H1 (cell line): ENCODE results near the gene KRTAP5-8. TPM values are rescaled to one million over a fixed set of nuclear protein-coding genes. Genes with fewer than 3 reads are reported as not detected.

Experiments
- CTCF ChIA-PET: fragments of 300-600 bp; sonication (Branson Sonifier 250); formaldehyde crosslinking; loops from one replicate; lab custom pipeline; 2021; ENCODE audit not compliant: partially characterized antibody; lab: Charles Lee
- POLR2A ChIA-PET: fragments of 300-600 bp; sonication (Branson Sonifier 250); formaldehyde crosslinking; loops from one replicate; lab custom pipeline; 2021; ENCODE audit warnings: inconsistent platforms; ENCODE audit not compliant: partially characterized antibody; lab: Charles Lee
- DNase-seq, 2 experiments: peaks; one replicate each; pipeline versions ENCODE4 v3.0.0 to v3.0.0-alpha.2; 2010 to 2022; ENCODE audit warnings: low spot score in 2 of 2, low read depth in 1 of 2, mixed read lengths in 1 of 2
- FAIRE-seq: peaks from 2 replicates; lab custom pipeline; 2011; peaks lifted over from hg19 to GRCh38; lab: Jason Lieb, UNC
- H2AFZ ChIP-seq: 2 replicates; pipeline ENCODE4 v1.8.1; 2012; ENCODE audit warnings: low read length, inconsistent platforms
- H2AK5ac ChIP-seq: 2 replicates; pipeline ENCODE4 v1.6.1; 2013; ENCODE audit warnings: low read depth, low read length
- H2BK120ac ChIP-seq: replicated peaks from 2 replicates; pipeline ENCODE3; 2013; ENCODE audit warnings: low read depth, low read length, inconsistent platforms
- H2BK12ac ChIP-seq: 2 replicates; pipeline ENCODE4 v1.6.1; 2013; ENCODE audit warnings: low read depth, low read length
- H2BK15ac ChIP-seq: 2 replicates; pipeline ENCODE4 v1.6.1; 2013; ENCODE audit warnings: low read length
- H2BK20ac ChIP-seq: 2 replicates; pipeline ENCODE4 v1.6.1; 2013; ENCODE audit warnings: low read length
- H2BK5ac ChIP-seq: 2 replicates; pipeline ENCODE4 v1.6.1; 2013; ENCODE audit warnings: low read depth, low read length
- H3K14ac ChIP-seq: 2 replicates; pipeline ENCODE4 v1.6.1; 2013; ENCODE audit warnings: inconsistent platforms; ENCODE audit not compliant: insufficient read length
- H3K18ac ChIP-seq: 2 replicates; pipeline ENCODE4 v1.6.1; 2013; ENCODE audit warnings: low read length; ENCODE audit errors: extremely low read depth
- H3K23ac ChIP-seq: 2 replicates; pipeline ENCODE4 v1.6.1; 2013; ENCODE audit warnings: inconsistent platforms; ENCODE audit not compliant: insufficient read length
- H3K23me2 ChIP-seq: 2 replicates; pipeline ENCODE4 v1.6.1; 2013; ENCODE audit warnings: low read depth, low read length
- H3K27ac ChIP-seq: 2 replicates; pipeline ENCODE4 v1.6.1; 2011; ENCODE audit warnings: low read depth, low read length, inconsistent platforms
- H3K27me3 ChIP-seq, 4 experiments: replicated peaks in 1 of 4; 1 replicate in 1 of 4; 2 replicates in 3 of 4; pipeline versions ENCODE4 v1.6.1 to v1.8.1; 2011 to 2013; ENCODE audit warnings: low read length in 3 of 4, mild to moderate bottlenecking in 3 of 4, inconsistent platforms in 2 of 4, mixed read lengths in 2 of 4, moderate library complexity in 1 of 4; ENCODE audit not compliant: control insufficient read depth in 3 of 4, insufficient read depth in 3 of 4; ENCODE audit errors: extremely low read depth in 1 of 4
- H3K36me3 ChIP-seq, 4 experiments: 2 replicates each; pipeline versions ENCODE4 v1.6.1 to v1.8.1; 2011 to 2013; ENCODE audit warnings: mild to moderate bottlenecking in 4 of 4, low read length in 3 of 4, moderate library complexity in 2 of 4, control low read depth in 1 of 4, inconsistent platforms in 1 of 4; ENCODE audit not compliant: insufficient read depth in 4 of 4, control insufficient read depth in 2 of 4
- H3K4ac ChIP-seq: replicated peaks from 2 replicates; pipeline ENCODE3; 2013; ENCODE audit warnings: low read length, low read depth, mixed read lengths, inconsistent platforms; ENCODE audit not compliant: insufficient read length
- H3K4me1 ChIP-seq, 4 experiments: replicated peaks in 1 of 4; 1 replicate in 1 of 4; 2 replicates in 3 of 4; pipeline versions ENCODE4 v1.6.1 to v1.8.1; 2011 to 2013; ENCODE audit warnings: low read length in 3 of 4, inconsistent platforms in 2 of 4, mixed read lengths in 1 of 4; ENCODE audit not compliant: insufficient read depth in 4 of 4, control insufficient read depth in 3 of 4
- H3K4me2 ChIP-seq, 2 experiments: 2 replicates each; pipeline versions ENCODE4 v1.6.1 to v1.8.1; 2011 to 2013; ENCODE audit warnings: low read depth in 2 of 2, low read length in 2 of 2, control low read depth in 1 of 2, inconsistent platforms in 1 of 2, mild to moderate bottlenecking in 1 of 2; ENCODE audit not compliant: insufficient read depth in 1 of 2
- H3K4me3 ChIP-seq, 4 experiments: fragments of 200-600, 300-600 bp in 1 of 4; sonication (generic), shearing (Covaris generic), sonication (Bioruptor Twin) in 1 of 4; 2 replicates each; pipeline versions ENCODE4 v1.5.1 to v1.8.1; 2011 to 2016; ENCODE audit warnings: low read length in 4 of 4, low read depth in 3 of 4, control low read depth in 2 of 4, inconsistent platforms in 2 of 4, mild to moderate bottlenecking in 2 of 4, mixed read lengths in 1 of 4, moderate library complexity in 1 of 4; ENCODE audit not compliant: insufficient read depth in 2 of 4; ENCODE audit errors: extremely low read depth in 1 of 4
- H3K56ac ChIP-seq: replicated peaks from 2 replicates; pipeline ENCODE3; 2013; ENCODE audit warnings: low read depth, mild to moderate bottlenecking, mixed read lengths, low read length, inconsistent platforms; ENCODE audit not compliant: insufficient read length
- H3K79me1 ChIP-seq: 2 replicates; pipeline ENCODE4 v1.6.1; 2013; ENCODE audit warnings: low read depth, low read length, control low read depth
- H3K79me2 ChIP-seq, 2 experiments: 2 replicates each; pipeline versions ENCODE4 v1.6.1 to v1.8.1; 2012 to 2013; ENCODE audit warnings: low read length in 2 of 2, mild to moderate bottlenecking in 2 of 2, inconsistent platforms in 1 of 2; ENCODE audit not compliant: insufficient read depth in 2 of 2, control insufficient read depth in 1 of 2
- H3K9ac ChIP-seq, 4 experiments: replicated peaks in 1 of 4; 1 replicate in 1 of 4; 2 replicates in 3 of 4; pipeline versions ENCODE4 v1.6.1 to v1.8.1; 2011 to 2013; ENCODE audit warnings: low read depth in 3 of 4, low read length in 3 of 4, control low read depth in 2 of 4, mild to moderate bottlenecking in 2 of 4, moderate library complexity in 2 of 4, inconsistent platforms in 1 of 4; ENCODE audit errors: extremely low read depth in 1 of 4
- H3K9me3 ChIP-seq, 2 experiments: 2 replicates each; pipeline versions ENCODE4 v1.6.1 to v1.8.1; 2012 to 2013; ENCODE audit warnings: mild to moderate bottlenecking in 2 of 2, moderate library complexity in 2 of 2, control low read depth in 1 of 2, inconsistent platforms in 1 of 2, low read depth in 1 of 2, low read length in 1 of 2, mixed read lengths in 1 of 2; ENCODE audit not compliant: insufficient read depth in 2 of 2
- H4K20me1 ChIP-seq, 2 experiments: replicated peaks in 1 of 2; 2 replicates each; pipeline versions ENCODE3 to v1.8.1; 2011 to 2013; ENCODE audit warnings: inconsistent platforms in 2 of 2, low read length in 2 of 2, mild to moderate bottlenecking in 1 of 2; ENCODE audit not compliant: insufficient read depth in 2 of 2, control insufficient read depth in 1 of 2
- H4K5ac ChIP-seq: 2 replicates; pipeline ENCODE4 v1.6.1; 2013; ENCODE audit warnings: low read length, low read depth, mixed read lengths, inconsistent platforms; ENCODE audit not compliant: insufficient read length
- H4K8ac ChIP-seq: 2 replicates; pipeline ENCODE4 v1.8.0; 2013; ENCODE audit warnings: mild to moderate bottlenecking, moderate library complexity, low read length, inconsistent platforms; ENCODE audit not compliant: insufficient read depth; ENCODE audit errors: extremely low read depth
- H4K91ac ChIP-seq: replicated peaks from 2 replicates; pipeline ENCODE3; 2013; ENCODE audit warnings: low read length, mixed read lengths, inconsistent platforms; ENCODE audit not compliant: insufficient read length
- E2F6 ChIP-seq: IDR thresholded peaks from 2 replicates; pipeline ENCODE4 v1.6.1; 2012; ENCODE audit warnings: inconsistent platforms
- SP1 ChIP-seq: IDR thresholded peaks from 2 replicates; pipeline ENCODE4 v1.6.1; 2011; ENCODE audit warnings: low read depth, low read length
- polyA plus RNA-seq, 7 experiments: library from polyadenylated mRNA; depleted of rRNA in 3 of 7; stranded (reverse) in 5 of 7; unstranded in 2 of 7; fragments of >200 nt in 5 of 7; fragments of 200-250 nt in 2 of 7; gene quantifications; 1 replicate in 5 of 7; 2 replicates in 1 of 7; 4 replicates in 1 of 7; pipeline versions ENCODE4 v1.2.1 to v1.2.3, GENCODE V29; 2011 to 2013; ENCODE audit warnings: missing spikeins in 2 of 7, mixed read lengths in 2 of 7
- total RNA-seq: library from RNA; stranded (reverse); fragmentation: NEBNext Ultra II Directional; extraction: Animal tissue kit (Norgen Biotek cat#: 25700); gene quantifications from 2 replicates; pipeline ENCODE4 v1.2.1, GENCODE V29; 2021

Gene KRTAP5-8
- total and polyA plus RNA-seq, 2 of the 8 experiments (the other 6 are each of a cell fraction or from before 2014, with no cell fraction given): not detected

- H3K4me3 ChIP-seq: no peak overlapping the region
- DNase-seq (no peak), FAIRE-seq (no peak)
- H3K4me2 ChIP-seq: no peak overlapping the region
- H4K8ac ChIP-seq: no peak overlapping the region
- no peaks in the 10 kb centered on the region for H4K20me1 ChIP-seq
- H3K4ac ChIP-seq: no peak overlapping the region
- H2BK120ac ChIP-seq: no peak overlapping the region
- H2BK15ac ChIP-seq: no peak overlapping the region
- H2BK5ac ChIP-seq: no peak overlapping the region
- H3K27me3 ChIP-seq: no peaks in the 10 kb centered on the region
- H3K27ac ChIP-seq: no peak overlapping the region
- H3K23me2 ChIP-seq: peaks cover 2% of the 10 kb centered on the region; the same call in 1 of the 2 replicates
- no peak overlapping the region for H3K9ac ChIP-seq
- TF ChIP-seq SP1 (no peak), E2F6 (no peak)
- ChIA-PET POLR2A (no interaction called here), CTCF (interaction anchor here (1.1 kb wide), 1 partner anchor 16 kb away, joined by 5 read pairs; no protein-coding TSS in a partner anchor)
- no peak overlapping the region for H2AFZ ChIP-seq
- H3K14ac ChIP-seq: no peak overlapping the region
- H3K56ac ChIP-seq: no peak overlapping the region
- no peak overlapping the region for H3K23ac ChIP-seq
- peaks cover 6 to 8% of the 10 kb centered on the region in 2 experiments; a peak in 2 of 4 replicates for H3K9me3 ChIP-seq
- H3K4me1 ChIP-seq: no peaks in the 10 kb centered on the region
- no peaks in the 10 kb centered on the region for H3K36me3 ChIP-seq
- H2BK20ac ChIP-seq: no peak overlapping the region
- no peak overlapping the region for H2AK5ac ChIP-seq
- no peaks in the 10 kb centered on the region for H3K79me1 ChIP-seq
- H2BK12ac ChIP-seq: no peak overlapping the region
- H4K91ac ChIP-seq: no peak overlapping the region
- H4K5ac ChIP-seq: no peak overlapping the region
- H3K79me2 ChIP-seq: no peaks in the 10 kb centered on the region
- H3K18ac ChIP-seq: no peak overlapping the region
Observed at GRCh38 chr11:71557257-71557656, 19.4 kb downstream of the KRTAP5-8 start.
